ENCODE results near the gene MRPS27.

- TF ChIP-seq POLR2AphosphoS5 (IDR thresholded peaks at IDR 0.05) (no peak), CTCF (IDR thresholded peaks at IDR 0.05) (no peak), POLR2A (IDR thresholded peaks at IDR 0.05) (no peak), EP300 (IDR thresholded peaks at IDR 0.05) (no peak)
Measured at GRCh38 chr5:72221541-72221940, 98.5 kb downstream of the MRPS27 start.

Data from stomach (tissue), 4 donors.